Endometrium (tissue), 2 donors: ENCODE measurements around the gene PCAT7.

Experiments used
- FAIRE-seq: peaks from 2 replicates; lab custom pipeline; 2012; peaks lifted over from hg19 to GRCh38; lab: Jason Lieb, UNC
- donor health status: control.
- donor health status: control.

PCAT7 gene

DNA sequence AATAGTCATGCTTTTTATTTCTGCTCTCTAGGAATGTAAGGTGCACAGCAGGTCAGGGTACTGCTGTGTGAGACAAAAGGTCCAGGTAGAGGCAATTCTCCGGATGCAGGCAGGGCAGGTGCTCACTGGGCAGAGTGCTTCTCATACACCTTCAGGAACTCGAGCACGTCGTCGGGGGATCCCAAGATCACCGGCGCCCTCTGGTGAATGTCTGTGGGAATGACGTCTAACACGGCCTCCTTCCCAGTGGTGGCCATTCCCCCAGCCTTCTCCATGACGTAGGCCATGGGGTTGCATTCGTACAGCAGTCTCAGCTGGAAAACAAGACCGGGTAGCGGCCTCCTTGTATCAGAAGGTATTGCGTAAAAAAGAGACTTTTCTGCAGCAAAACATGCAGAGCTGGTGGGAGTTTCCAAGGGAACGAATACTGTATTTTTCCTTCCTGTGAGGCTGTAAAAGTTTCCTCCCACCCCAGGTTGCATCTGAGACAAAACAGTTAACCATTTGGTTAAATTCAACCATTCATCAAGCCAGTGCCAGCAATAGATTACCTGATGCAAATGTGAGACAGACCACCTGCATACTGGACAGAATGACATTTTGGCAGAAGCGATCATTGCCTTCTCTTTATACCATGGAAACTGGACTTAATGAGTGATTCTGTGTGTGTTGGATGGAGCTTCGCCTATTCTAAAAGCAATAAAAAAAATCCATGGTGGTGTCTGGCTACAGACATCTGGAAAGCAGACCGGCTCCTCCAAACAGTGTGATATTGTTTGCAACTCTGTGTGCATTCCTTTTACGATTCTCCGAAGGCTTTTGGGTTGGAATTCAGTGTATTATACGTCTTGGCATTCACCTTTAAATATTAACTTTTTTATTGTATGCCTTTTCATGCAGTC lies 48.6 kb downstream of the PCAT7 start:
- peak; percentile 85 for FAIRE-seq

DNA sequence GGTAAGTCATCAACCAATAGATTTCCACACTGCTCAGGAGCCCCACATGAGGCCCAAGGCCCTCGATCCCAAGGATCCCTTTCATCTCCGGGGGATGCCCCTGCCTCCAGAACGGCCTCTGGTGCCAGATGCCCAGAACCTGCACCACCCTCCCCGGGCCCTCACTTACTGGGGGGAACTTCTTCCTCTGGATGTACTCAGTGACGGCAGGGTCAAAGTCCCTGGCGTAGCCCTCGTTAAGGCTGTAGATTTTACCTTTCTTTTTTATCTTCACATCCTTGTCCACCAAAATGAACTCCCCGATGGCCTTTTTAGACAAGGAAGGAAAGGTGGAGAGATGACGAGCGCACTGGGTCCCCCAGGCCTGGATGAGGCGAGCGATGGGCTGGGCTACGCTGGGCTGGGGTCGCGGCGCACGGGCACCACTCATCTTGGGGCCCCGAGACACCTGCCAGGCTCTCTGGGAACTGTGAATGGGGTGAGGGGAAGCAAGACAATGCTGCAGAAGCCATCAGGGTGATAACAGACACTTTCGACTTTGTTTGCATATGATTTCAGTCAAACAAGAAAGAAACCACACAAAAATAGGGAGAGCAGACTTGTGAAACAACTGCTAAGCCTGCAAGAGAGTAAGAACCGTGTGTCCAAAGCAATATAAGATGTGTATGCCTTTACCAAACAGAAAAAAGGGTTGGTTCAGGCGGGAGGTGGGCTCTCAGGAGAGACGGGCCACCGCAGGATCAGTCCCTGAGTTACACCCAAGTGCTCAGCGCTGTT lies 52.0 kb downstream of the PCAT7 start:
- FAIRE-seq: no peak

DNA sequence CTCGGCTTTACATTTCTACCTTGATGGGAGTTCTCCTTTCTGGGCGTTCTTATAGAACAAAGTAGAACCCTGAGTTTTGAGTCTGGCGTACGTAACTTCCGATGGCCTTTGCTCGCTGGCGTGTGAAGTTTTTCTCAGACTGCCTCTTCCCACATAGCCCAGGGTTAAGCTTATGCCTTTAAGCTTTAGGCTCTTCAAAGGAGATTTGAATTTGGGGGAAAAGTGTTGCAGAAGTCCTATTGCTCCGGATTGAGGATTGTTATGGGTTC lies 52.5 kb downstream of the PCAT7 start:
- FAIRE-seq: no peak

DNA sequence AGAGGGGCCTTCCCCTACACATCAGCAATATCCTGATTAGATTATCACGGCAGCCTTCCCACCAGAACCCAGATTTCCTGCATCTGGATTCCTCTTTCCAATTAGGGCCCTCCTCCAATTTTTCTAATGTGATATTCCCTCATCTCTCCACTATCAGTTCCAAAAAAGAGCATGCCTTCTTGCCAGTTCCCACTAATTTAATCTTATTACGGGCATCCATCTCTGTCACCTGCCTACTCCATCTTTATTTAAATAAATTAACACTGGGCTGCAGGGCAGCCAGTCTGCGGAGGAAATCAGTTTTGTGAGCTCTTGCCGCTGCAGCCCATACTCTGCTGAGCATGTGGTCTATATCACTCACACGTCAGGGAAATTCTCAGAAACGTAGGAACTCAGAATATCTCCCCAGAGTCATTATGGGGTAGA lies 55.3 kb downstream of the PCAT7 start:
- FAIRE-seq: no peak

DNA sequence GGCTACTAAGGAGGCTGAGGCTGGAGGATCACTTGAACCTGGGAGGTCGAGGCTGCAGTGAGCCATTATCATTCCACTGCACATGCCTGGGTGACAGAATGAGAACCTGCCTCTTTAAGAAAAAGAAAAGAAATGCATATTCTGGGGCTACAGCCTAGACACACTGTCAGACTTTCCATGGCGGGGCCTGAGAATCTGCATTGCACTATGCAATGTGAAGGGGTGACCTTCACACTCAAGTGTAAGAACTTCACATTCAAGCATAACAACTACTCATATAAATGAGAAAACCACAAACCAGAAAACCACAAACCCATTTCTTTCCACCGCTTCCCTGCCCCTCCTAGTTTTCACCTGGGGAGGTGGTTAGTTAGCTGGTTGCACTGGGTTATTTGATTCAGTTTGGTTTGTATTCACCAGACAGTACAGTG lies 56.8 kb downstream of the PCAT7 start:
- no peak for FAIRE-seq

DNA sequence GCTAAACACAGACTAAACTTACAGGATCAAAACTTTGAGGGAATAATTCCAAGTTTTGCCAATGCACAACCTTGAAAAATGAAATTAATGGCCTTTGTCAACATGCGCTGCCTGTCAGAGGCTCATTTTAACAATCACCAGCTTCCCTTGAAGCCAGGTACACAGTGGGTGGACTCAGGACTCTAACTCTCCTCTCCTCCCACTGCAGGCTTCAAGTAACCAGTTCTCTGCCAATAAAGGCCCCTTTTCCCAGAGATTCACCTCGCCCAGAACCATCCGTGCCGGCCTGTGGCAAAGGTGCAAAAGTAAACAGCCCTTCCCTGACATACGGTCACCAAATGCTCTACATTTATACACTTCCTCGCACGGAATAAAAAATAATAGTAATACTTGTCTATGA lies 57.2 kb downstream of the PCAT7 start:
- no peak for FAIRE-seq

DNA sequence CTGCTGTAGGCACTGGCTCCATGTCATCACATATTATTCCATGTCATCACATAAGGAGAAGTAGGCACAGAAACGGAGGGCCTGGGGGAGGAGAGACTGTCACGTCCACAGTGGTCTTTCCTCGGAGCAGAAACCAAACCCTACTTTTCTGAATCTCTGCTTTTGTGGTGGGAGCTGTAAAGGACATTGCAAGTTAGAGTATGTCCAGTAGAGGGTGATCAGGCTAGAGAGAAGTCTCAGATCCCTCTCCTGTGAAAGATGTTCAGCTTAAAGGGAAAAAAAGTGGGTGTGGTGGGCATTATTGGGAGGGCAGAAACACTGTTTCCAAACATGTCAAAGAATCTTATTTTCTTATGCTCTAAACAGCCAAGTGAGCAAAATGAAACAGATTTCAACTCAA lies 58.1 kb downstream of the PCAT7 start:
- no peak for FAIRE-seq

DNA sequence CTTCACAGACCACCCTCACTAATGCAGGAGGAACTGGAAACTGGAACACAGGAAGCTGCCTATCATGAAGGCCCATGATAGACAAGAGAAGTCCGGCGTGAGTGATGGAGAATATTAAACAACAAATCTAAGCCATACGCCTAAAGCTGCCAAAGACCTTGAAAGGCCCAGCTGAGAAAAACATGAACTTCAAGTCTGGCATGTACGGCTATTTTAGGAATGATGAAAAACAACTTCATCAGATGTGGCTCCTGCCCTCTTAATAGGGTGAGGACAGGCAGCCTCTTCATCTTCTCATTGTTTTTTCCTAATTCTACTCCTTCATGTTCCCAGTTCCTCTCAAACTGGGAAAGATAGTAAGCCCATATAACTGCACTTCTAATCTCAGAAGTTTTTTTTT lies 64.1 kb downstream of the PCAT7 start:
- no peak for FAIRE-seq
